Keratinocyte (primary cell): Measurements from ENCODE around the gene CILP. TPM values are rescaled to one million over a fixed set of nuclear protein-coding genes. Genes with fewer than 3 reads are reported as not detected.

ENCODE experiments used
- DNase-seq: peaks from one replicate; pipeline ENCODE4 v3.0.0-alpha.2; 2011; ENCODE audit warnings: low read depth, missing footprints, low spot score
- FAIRE-seq: peaks from 2 replicates; lab custom pipeline; 2011; peaks lifted over from hg19 to GRCh38; lab: Jason Lieb, UNC
- H2AFZ ChIP-seq: 2 replicates; pipeline ENCODE4 v1.6.0; 2012; ENCODE audit warnings: low read length, control low read depth, inconsistent platforms; ENCODE audit not compliant: control insufficient read depth
- H3K27ac ChIP-seq: 2 replicates; pipeline ENCODE4 v1.5.1; 2011; ENCODE audit warnings: low read length; ENCODE audit not compliant: control insufficient read depth, insufficient read depth
- H3K27me3 ChIP-seq: 3 replicates; pipeline ENCODE4 v1.6.0; 2011; ENCODE audit warnings: low read length; ENCODE audit not compliant: control insufficient read depth, insufficient read depth; ENCODE audit errors: extremely low read depth
- H3K36me3 ChIP-seq, 2 experiments: 2 replicates in 1 of 2; 3 replicates in 1 of 2; pipeline ENCODE4 v1.5.1; 2011; ENCODE audit warnings: low read length in 2 of 2, mild to moderate bottlenecking in 1 of 2; ENCODE audit not compliant: control insufficient read depth in 2 of 2, insufficient read depth in 2 of 2; ENCODE audit errors: extremely low read depth in 1 of 2
- H3K4me1 ChIP-seq: 3 replicates; pipeline ENCODE4 v1.5.1; 2011; ENCODE audit warnings: low read length; ENCODE audit not compliant: control insufficient read depth, insufficient read depth; ENCODE audit errors: extremely low read depth
- H3K4me2 ChIP-seq: 3 replicates; pipeline ENCODE4 v1.6.0; 2011; ENCODE audit warnings: low read depth, low read length; ENCODE audit not compliant: control insufficient read depth, insufficient read depth; ENCODE audit errors: extremely low read depth
- H3K4me3 ChIP-seq, 3 experiments: fragments of 200-600 bp in 1 of 3; sonication (generic) in 1 of 3; 2 replicates in 2 of 3; 3 replicates in 1 of 3; pipeline ENCODE4 v1.5.1; 2011 to 2016; ENCODE audit warnings: low read length in 3 of 3, mild to moderate bottlenecking in 3 of 3, control low read depth in 2 of 3, inconsistent platforms in 1 of 3, low read depth in 1 of 3, mixed read lengths in 1 of 3, mixed run types in 1 of 3, moderate library complexity in 1 of 3; ENCODE audit not compliant: control insufficient read depth in 2 of 3, insufficient read depth in 2 of 3; ENCODE audit errors: extremely low read depth in 1 of 3
- H3K79me2 ChIP-seq: 2 replicates; pipeline ENCODE4 v1.6.0; 2012; ENCODE audit warnings: low read length; ENCODE audit not compliant: control insufficient read depth, insufficient read depth
- H3K9ac ChIP-seq: 3 replicates; pipeline ENCODE4 v1.6.0; 2011; ENCODE audit warnings: low read length; ENCODE audit not compliant: control insufficient read depth, insufficient read depth; ENCODE audit errors: extremely low read depth
- H3K9me1 ChIP-seq: 3 replicates; pipeline ENCODE4 v1.6.0; 2011; ENCODE audit warnings: low read length; ENCODE audit not compliant: control insufficient read depth, insufficient read depth; ENCODE audit errors: extremely low read depth
- H3K9me3 ChIP-seq: 2 replicates; pipeline ENCODE4 v1.5.1; 2012; ENCODE audit warnings: low read depth, low read length; ENCODE audit not compliant: control insufficient read depth
- H4K20me1 ChIP-seq: 3 replicates; pipeline ENCODE4 v1.6.0; 2011; ENCODE audit warnings: low read length; ENCODE audit not compliant: control insufficient read depth, insufficient read depth; ENCODE audit errors: extremely low read depth
- EZH2 ChIP-seq: IDR thresholded peaks from one replicate; pipeline ENCODE4 v1.6.1; 2012; ENCODE audit warnings: inconsistent platforms, mild to moderate bottlenecking, low read length, moderate library complexity
- dilution Hi-C: fragments of 300-500 bp; cut with MboI; formaldehyde crosslinking; loops from one replicate; pipeline ENCODE4 v1.7.0; 2020; ENCODE audit warnings: low sequenced_read_pairs; ENCODE audit not compliant: extremely low pct_ligation_motif_present
- polyA plus RNA-seq, 5 experiments: library from polyadenylated mRNA; depleted of rRNA in 3 of 5; stranded (reverse) in 3 of 5; stranded (forward) in 1 of 5; unstranded in 1 of 5; fragments of >200 nt; gene quantifications; 1 replicate in 1 of 5; 2 replicates in 3 of 5; 3 replicates in 1 of 5; pipeline versions ENCODE4 v1.2.1 to v1.2.3, GENCODE V29; 2011 to 2012; ENCODE audit warnings: missing spikeins in 2 of 5, low read depth in 1 of 5, low replicate concordance in 1 of 5
- TF ChIP-seq, protein P1 (sequence below), 3 experiments: IDR thresholded peaks in 1 of 3; conservative IDR thresholded peaks in 1 of 3; optimal IDR thresholded peaks in 1 of 3; 2 replicates in 2 of 3; 3 replicates in 1 of 3; pipeline versions ENCODE3 to v1.5.1; 2011; ENCODE audit warnings: low read length in 3 of 3, mild to moderate bottlenecking in 3 of 3, moderate library complexity in 2 of 3, control low read depth in 1 of 3, inconsistent platforms in 1 of 3; ENCODE audit not compliant: insufficient read depth in 2 of 3; ENCODE audit errors: extremely low read depth in 1 of 3

Gene CILP
- polyA plus RNA-seq, 1 donor (not counting 4 experiments of a cell fraction or from before 2014, with no cell fraction given): not detected

DNA sequence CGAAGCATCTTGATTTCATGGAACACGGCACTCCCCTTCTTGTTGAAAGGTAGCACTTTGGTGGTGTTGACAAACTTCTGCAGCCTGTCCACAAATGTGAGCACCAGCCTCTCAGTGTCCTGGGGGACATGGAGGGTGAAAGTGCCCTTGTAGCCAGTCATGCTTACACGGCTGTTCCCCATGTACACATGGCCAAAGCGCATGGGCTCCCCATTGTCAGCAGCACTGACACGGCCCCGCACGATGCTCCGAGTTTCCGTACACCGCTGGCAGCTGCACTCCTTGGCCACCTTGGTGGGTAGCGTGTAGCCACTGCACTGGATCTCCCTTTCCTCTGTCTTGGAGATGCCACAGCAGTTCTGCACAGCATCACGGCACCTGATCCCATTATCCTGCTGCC lies 12.7 kb downstream of the CILP start:
- no peaks in the 10 kb centered on the region for H3K9me3 ChIP-seq
- TF ChIP-seq, protein P1, sequence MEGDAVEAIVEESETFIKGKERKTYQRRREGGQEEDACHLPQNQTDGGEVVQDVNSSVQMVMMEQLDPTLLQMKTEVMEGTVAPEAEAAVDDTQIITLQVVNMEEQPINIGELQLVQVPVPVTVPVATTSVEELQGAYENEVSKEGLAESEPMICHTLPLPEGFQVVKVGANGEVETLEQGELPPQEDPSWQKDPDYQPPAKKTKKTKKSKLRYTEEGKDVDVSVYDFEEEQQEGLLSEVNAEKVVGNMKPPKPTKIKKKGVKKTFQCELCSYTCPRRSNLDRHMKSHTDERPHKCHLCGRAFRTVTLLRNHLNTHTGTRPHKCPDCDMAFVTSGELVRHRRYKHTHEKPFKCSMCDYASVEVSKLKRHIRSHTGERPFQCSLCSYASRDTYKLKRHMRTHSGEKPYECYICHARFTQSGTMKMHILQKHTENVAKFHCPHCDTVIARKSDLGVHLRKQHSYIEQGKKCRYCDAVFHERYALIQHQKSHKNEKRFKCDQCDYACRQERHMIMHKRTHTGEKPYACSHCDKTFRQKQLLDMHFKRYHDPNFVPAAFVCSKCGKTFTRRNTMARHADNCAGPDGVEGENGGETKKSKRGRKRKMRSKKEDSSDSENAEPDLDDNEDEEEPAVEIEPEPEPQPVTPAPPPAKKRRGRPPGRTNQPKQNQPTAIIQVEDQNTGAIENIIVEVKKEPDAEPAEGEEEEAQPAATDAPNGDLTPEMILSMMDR (optimal IDR thresholded peaks at IDR 0.05 in 1 of 3, IDR thresholded peaks at IDR 0.05 in 1 of 3, conservative IDR thresholded peaks at IDR 0.05 in 1 of 3; ENCODE audit: extremely low read depth in 1 of 3, insufficient read depth in 2 of 3, low read length in 3 of 3): no peak
- TF ChIP-seq EZH2: no peak
- H3K27ac ChIP-seq: no peak overlapping the region
- FAIRE-seq: no peak
- no peaks in the 10 kb centered on the region for H3K4me1 ChIP-seq
- DNase-seq: no peak
- H3K27me3 ChIP-seq: no peaks in the 10 kb centered on the region
- H3K4me2 ChIP-seq: no peak overlapping the region
- H3K79me2 ChIP-seq: no peaks in the 10 kb centered on the region
- no peaks in the 10 kb centered on the region for H3K36me3 ChIP-seq
- no peak overlapping the region for H3K4me3 ChIP-seq
- no peak overlapping the region for H3K9ac ChIP-seq
- dilution Hi-C loops: no loop called here
- H4K20me1 ChIP-seq: no peaks in the 10 kb centered on the region
- H2AFZ ChIP-seq: no peak overlapping the region
- H3K9me1 ChIP-seq: no peaks in the 10 kb centered on the region

DNA sequence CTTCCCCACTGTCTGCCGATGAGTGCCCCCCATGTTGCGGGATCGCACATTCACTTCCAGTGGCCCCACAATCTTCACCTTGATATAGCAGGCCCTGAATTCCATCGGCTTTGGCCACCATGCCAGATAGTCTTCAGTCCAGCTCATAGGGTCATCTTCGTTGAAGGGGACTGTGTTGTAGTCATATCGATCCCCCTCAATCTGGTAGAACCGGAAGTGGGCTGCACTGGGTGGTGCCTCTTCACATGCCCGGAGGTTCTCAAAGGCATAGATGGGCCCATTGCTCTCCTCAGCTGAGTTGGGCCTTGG lies 14.0 kb downstream of the CILP start:
- Histone ChIP-seq H4K20me1 (no peaks in the 10 kb centered on the region), H3K4me2 (no peak overlapping the region), H3K4me3 (no peak overlapping the region), H3K9ac (no peak overlapping the region), H3K9me3 (no peaks in the 10 kb centered on the region), H3K27ac (no peak overlapping the region), H3K27me3 (no peaks in the 10 kb centered on the region), H2AFZ (no peak overlapping the region), H3K79me2 (no peaks in the 10 kb centered on the region), H3K4me1 (no peaks in the 10 kb centered on the region), H3K9me1 (no peaks in the 10 kb centered on the region), H3K36me3 (no peaks in the 10 kb centered on the region)
- FAIRE-seq (no peak), DNase-seq (no peak)
- dilution Hi-C loops: no loop called here
- TF ChIP-seq, protein P1 (optimal IDR thresholded peaks at IDR 0.05 in 1 of 3, IDR thresholded peaks at IDR 0.05 in 1 of 3, conservative IDR thresholded peaks at IDR 0.05 in 1 of 3; ENCODE audit: extremely low read depth in 1 of 3, insufficient read depth in 2 of 3, low read length in 3 of 3): no peak
- no peak for TF ChIP-seq EZH2
